Measurements from ENCODE around the gene CHCHD1. TPM values are rescaled to one million over a fixed set of nuclear protein-coding genes. Genes with fewer than 3 reads are reported as not detected.

Gene CHCHD1
- total and polyA plus RNA-seq, 3 donors from 2014 or later, result 27.9 to 37.4 (median 31.3) TPM

- Histone ChIP-seq H3K4me1 (no peaks in the 10 kb centered on the region), H3K4me3 (no peak overlapping the region), H3K27me3 (no peaks in the 10 kb centered on the region), H3K27ac (no peak overlapping the region), H3K36me3 (ENCODE audit: low read depth, missing control alignments) (no peaks in the 10 kb centered on the region), H3K9me3 (no peaks in the 10 kb centered on the region)
- DNase-seq, result no peak
- intact Hi-C loops (cut with DNase I; ENCODE audit: low total_unique reads), result no loop called here
- 61 to 63% methylated on average over 5 of the region's 5 CpGs for WGBS, 2 donors
- no peak for TF ChIP-seq POLR2A (IDR thresholded peaks at IDR 0.05)
- TF ChIP-seq CTCF (IDR thresholded peaks at IDR 0.05), result no peak
Observed at GRCh38 chr10:73809061-73809818, 27.4 kb downstream of the CHCHD1 start.

GRCh38 chr10:73810358-73810734 lies 28.5 kb downstream of the CHCHD1 start:
- no peaks in the 10 kb centered on the region for H3K27me3 ChIP-seq
- TF ChIP-seq POLR2A (IDR thresholded peaks at IDR 0.05) (no peak), CTCF (IDR thresholded peaks at IDR 0.05) (no peak)
- no peaks in the 10 kb centered on the region for H3K36me3 ChIP-seq (ENCODE audit: low read depth, missing control alignments)
- intact Hi-C loops (cut with DNase I; ENCODE audit: low total_unique reads), result no loop called here
- 52 to 53% methylated on average over 7 of the region's 7 CpGs for WGBS, 2 donors
- peak overlapping the region; percentile 94 to 96 for H3K4me3 ChIP-seq
- H3K4me1 ChIP-seq, result no peaks in the 10 kb centered on the region
- peak overlapping the region in 1 of 2 donors; percentile 90 for H3K27ac ChIP-seq
- no peaks in the 10 kb centered on the region for H3K9me3 ChIP-seq
- no peak for DNase-seq

- Histone ChIP-seq H3K27ac (peak overlapping the region; percentile 80 to 90), H3K4me1 (no peaks in the 10 kb centered on the region), H3K27me3 (no peaks in the 10 kb centered on the region), H3K4me3 (peak overlapping the region; percentile 94 to 96), H3K9me3 (no peaks in the 10 kb centered on the region), H3K36me3 (ENCODE audit: low read depth, missing control alignments) (no peaks in the 10 kb centered on the region)
- 1 to 2% methylated on average over 5 to 50 of the region's 63 CpGs for WGBS, 2 donors
- TF ChIP-seq CTCF (IDR thresholded peaks at IDR 0.05), result no peak
- no peak for TF ChIP-seq POLR2A (IDR thresholded peaks at IDR 0.05)
- DNase-seq, result peak; percentile 28
- intact Hi-C loops (cut with DNase I; ENCODE audit: low total_unique reads), result no loop called here
Observed at GRCh38 chr10:73810735-73811465, 29.1 kb downstream of the CHCHD1 start.

GRCh38 chr10:73812657-73813056 lies 30.8 kb downstream of the CHCHD1 start:
- TF ChIP-seq POLR2A (IDR thresholded peaks at IDR 0.05) (no peak), CTCF (IDR thresholded peaks at IDR 0.05) (no peak)
- Histone ChIP-seq H3K4me3 (no peak overlapping the region), H3K9me3 (no peaks in the 10 kb centered on the region), H3K4me1 (no peaks in the 10 kb centered on the region), H3K27me3 (no peaks in the 10 kb centered on the region), H3K27ac (peak overlapping the region in 1 of 2 donors; percentile 36), H3K36me3 (ENCODE audit: low read depth, missing control alignments) (no peaks in the 10 kb centered on the region)
- DNase-seq, result no peak
- 90 to 94% methylated on average over 4 of the region's 4 CpGs for WGBS, 2 donors
- intact Hi-C loops (cut with DNase I; ENCODE audit: low total_unique reads), result no loop called here
